Activated CD8-positive, alpha-beta memory T cell treated with anti-CD3 and anti-CD28 coated beads for 48 hours (primary cell): ENCODE measurements around the gene PTPRG.
"Not testable (repeated sequence)": the region's sequence is repeated elsewhere in the genome, so short reads cannot be mapped to it uniquely, and the experiment has no call there.

Experiments used
- DNase-seq, 3 experiments: peaks; one replicate each; pipeline ENCODE4 v3.0.0-alpha.2; 2020; ENCODE audit warnings: low read depth in 2 of 3, low spot score in 2 of 3

PTPRG gene

DNA sequence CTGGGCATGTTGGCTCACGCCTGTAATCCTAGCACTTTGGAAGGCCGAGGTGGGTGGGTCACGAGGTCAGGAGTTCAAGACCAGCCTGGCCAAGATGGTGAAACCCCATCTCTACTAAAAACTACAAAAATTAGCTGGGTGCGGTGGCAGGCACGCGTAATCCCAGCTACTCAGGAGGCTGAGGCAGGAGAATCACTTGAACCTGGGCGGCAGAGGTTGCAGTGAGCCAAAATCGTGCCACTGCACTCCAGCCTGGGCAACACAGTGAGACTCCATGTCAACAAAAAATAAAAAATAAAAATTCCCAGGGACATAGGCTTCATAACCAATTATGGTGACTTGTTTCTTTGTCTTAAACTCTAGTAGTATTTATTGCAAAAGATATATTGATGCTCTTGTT, 155.3 kb downstream of the PTPRG start:
- DNase-seq, result not testable (repeated sequence)

- no peak for DNase-seq
Observed at GRCh38 chr3:61718565-61718964, 157.2 kb downstream of the PTPRG start.

DNA sequence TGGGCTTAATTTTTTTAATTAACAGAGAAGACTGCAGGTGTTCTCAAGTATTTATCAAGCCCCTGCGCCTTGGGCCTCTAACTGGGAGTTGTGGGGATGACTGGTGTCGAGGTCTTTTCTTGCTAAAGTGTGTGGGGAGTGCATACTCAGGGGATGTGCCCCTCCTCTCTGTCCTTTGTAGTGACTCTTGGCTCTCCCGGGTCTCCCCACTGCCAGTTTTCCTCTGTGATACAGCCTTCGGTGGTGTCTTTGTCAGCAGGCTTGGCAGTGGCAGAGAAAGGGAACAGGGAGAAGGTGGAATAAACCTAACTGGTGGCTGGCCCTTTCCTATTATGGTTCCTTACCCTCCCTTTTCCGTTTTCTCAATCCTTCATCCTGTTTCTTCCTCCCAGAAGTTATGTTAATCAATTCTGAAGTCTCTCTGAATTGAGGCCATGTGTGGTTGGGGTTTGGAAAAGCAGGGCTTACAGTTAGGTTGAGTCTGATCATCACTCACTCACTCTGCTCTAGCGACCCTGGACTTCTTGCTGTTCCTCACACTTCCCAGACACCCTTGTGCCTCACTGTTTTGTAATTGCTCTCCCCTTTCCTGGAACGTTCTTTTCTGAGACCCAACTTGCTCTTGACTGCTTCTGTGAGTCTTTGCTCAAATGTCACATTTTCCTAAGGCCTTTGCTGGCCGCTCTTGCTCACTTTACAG, 158.1 kb downstream of the PTPRG start:
- no peak for DNase-seq

DNA sequence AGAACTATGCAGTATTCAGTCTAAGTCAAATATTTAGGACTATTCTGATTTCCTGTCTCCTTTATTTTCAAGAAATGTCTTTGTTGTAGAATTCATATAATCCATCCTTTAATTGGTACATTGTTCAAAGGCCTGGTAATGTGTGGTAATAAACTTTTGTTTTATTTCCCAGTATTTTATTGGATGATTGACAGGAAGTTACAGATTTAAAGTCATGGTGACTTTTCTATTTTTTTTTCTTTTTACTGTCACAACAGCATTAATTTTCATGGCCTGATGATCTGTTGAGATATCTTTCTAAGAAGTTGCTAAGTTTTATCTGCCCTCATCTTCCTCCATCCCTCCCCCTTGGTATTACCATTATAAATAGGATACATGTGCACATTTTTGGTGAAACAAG, 161.7 kb downstream of the PTPRG start:
- no peak for DNase-seq

DNA sequence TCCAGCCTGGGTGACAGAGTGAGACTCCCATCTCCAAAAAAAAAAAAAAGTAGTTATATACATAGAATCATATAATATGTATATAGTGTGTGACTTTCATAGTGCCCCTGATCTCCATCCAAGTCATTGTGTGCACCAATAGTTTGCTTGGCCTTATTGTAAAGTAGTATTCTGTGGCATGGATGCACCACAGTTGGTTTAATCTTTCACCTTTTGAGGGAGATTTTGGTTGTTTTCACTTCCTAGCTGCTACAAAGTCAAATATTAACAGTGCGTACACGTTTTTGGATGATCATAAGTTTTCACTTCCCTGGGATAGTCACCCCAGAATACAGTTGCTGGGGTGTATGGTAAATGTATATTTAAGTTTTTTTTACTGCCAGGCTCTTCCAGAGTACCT, 162.8 kb downstream of the PTPRG start:
- DNase-seq, result no peak

- DNase-seq, result no peak
Observed at GRCh38 chr3:61724801-61725200, 163.4 kb downstream of the PTPRG start.

DNA sequence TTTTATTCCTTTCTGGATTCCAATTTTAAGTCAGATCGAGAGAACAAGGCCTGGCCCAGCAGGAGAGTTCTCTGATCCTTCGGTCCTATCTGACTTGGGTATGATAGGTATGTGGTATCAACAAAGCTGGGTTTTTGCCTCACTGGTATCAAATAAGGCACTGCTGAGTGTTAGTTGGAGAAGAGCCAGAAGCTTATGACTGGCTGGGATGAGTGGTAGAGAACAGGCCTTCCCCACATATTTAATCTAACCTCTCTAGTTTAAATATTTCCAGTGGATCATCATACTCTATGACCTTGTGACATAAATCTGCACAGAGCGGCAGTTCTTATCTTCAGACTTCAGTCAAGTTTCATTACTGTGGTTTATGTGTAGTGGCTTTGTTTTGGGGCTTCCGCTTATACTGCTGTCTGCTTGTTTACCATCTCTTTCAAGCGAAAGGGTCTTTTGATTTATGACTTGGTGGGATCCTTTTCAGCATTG, 164.5 kb downstream of the PTPRG start:
- no peak for DNase-seq

DNA sequence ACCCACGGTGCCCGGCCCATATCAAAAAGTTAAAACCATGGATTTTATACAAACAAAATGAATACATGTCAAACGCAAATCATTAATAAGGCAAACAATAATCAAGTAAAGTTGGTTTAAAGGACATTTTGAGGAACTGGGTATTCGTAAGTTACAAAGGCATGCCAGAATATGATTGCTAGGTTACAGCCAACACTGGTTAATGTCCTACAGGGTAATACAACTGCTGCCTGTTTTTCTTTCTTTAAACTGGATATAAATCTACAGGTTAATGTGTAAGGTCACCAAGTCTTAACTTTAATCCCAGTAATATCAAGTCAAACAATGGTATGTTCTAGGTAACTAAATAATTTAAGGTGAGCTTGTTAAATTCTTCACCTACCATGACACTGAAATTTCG, 166.1 kb downstream of the PTPRG start:
- DNase-seq, result no peak

GRCh38 chr3:61729038-61729634, 167.8 kb downstream of the PTPRG start:
- no peak for DNase-seq

DNA sequence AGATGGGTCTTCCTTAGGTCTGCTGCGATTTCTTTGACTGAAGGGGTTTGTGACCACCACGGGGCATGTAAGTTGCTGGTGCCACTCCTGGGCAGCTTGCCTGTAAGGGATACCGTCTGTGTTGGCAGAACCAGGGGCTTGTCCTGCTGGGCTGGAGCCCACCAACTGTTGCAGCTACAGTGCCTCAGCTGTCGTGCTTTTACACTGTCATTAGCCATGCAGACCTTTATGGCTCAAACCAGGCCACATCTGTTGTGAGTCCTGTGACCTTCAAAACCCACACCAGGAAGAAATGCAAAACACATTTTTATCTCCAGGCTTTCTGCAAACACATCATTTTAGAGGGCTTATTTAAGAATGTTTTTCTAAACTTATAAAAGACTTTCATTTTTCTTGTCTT, 168.7 kb downstream of the PTPRG start:
- no peak for DNase-seq

- DNase-seq, result no peak
Observed at GRCh38 chr3:61730577-61731231, 169.3 kb downstream of the PTPRG start.

- DNase-seq, result no peak
Observed at GRCh38 chr3:61733000-61733399, 171.6 kb downstream of the PTPRG start.

- DNase-seq, result no peak
Observed at GRCh38 chr3:61733876-61734275, 172.5 kb downstream of the PTPRG start.

DNA sequence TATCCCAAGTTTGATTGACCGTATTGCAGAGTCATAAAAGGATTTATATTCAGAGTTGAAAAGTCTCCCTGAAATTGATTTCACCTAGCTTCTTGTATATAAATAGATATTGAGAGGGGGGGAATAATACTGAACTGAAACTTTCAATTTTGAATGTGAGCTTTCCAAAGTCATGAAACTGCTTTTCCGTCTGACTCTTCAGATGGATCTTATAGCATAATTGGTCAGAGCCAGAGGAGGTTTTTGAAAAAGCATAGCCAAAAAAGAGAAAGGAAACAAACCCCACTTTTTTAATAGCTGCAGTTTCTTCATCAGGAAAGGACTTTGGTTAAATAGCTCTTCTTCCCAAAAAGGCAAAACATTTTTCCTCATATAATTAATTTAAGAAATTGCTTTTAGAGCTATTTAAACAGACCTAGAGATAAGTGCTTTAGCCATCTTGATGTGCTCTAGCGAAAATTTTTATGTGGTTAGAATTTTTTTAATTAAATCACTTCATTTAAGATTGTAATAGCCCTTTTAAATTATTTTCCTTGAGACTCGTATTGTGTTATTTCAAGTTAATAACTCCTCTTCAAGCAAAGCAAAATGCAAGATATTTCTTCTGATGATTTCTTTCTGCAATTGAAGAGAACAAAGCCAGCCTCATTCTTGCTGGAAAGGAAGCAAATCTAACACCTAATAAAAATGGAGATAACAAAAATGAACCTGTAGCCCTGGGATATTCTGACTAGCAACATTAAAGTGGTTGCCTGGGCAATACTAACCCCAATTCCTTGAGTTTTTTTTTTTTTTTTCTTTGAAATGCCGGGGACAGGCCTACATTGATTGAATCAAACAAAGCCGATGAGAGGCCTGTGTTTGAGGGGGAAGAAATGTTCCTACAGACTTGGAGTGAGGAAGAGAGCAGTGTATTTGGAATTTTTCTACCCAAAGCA, 173.6 kb downstream of the PTPRG start:
- no peak for DNase-seq

- DNase-seq, result no peak
Observed at GRCh38 chr3:61736506-61736905, 175.1 kb downstream of the PTPRG start.

- DNase-seq, result no peak
Observed at GRCh38 chr3:61739640-61740039, 178.3 kb downstream of the PTPRG start.

DNA sequence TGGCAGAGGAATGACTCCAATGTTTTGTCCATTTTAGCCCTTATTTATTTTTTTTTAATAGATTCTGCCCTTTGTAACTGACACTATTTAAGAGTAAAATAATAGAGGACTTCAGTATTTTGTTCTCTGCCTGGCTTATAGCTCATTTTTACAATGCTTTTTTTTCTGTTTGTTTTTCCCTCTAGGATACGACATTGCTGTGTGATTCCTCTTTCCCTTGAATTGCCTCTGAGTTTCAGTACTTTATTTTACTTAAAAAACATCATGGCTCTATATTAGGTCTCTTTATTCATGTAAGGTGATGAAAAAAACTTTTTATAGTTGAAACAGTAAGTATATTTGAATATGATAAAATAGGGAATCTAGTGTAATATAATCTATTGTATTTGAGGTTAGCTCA, 179.1 kb downstream of the PTPRG start:
- DNase-seq, result no peak

DNA sequence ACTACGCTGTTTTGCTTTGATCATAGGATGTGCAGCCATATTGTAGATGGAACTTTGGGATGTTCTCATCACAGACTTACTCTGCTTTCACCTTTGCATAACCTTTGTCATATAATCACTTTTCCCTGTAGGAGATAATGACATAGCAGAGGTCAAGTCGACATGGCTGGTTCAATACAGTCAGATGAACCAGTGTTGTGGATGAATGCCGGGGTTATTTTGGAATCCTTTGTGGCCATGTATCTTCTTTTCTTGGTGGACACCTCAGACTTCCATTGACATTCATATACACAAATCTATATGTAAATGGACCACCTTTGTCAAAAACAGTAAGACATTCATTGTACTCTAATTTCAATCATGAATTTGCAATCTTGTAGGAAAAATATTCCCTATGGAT, 180.2 kb downstream of the PTPRG start:
- DNase-seq, result no peak

- DNase-seq, result no peak
Observed at GRCh38 chr3:61742006-61742405, 180.6 kb downstream of the PTPRG start.

DNA sequence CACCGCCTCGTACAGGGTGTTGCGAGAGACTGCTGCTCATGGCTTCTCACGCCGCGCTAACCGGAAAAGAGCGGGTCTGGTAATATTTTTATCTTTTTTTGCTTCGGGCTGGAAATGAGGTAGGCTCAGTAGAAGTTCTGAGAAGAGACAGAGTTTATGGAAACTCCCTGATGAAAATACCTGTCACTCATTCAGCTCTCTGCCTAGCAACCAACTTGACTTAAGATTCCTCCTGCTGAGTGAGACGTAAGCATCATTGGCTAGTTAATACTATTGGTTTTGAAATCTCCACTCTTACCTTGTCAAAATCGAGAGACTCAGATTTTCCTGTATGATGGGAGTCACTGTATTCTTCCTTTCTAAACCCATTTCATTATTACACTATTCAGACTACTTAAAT, 181.7 kb downstream of the PTPRG start:
- DNase-seq, result no peak

DNA sequence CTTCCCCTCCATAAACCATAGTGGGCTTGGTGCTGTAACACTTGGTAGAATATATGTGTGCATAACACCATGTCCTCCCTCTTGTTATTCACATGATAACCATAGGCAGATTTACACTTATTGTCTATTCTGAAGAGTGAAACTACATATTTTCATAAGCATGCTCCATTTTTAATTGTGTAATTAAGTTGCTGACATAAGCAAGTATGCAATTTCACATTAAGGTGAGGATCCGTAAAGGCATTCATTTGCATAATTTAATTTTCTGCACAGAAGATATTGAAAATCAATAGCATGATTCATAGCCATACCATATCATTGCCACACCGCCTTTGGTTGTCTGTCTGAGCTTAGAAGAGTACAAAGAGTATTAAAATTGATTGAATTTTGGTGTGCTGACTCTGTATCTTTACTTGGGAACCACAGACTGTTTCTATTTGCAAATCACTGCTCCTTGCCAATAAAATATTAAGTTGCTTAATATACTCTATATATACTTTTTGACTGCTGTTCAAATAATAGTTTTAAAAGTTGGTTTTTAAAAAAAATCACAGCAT, 182.4 kb downstream of the PTPRG start:
- DNase-seq, result no peak
